GM19455 (cell line): Measurements from ENCODE around the gene SCEL.
"Not testable (repeated sequence)": the region's sequence is repeated elsewhere in the genome, so short reads cannot be mapped to it uniquely, and the experiment has no call there.

Experiments used
- ATAC-seq: cut with Tn5 transposase; IDR thresholded peaks from one replicate; pipeline ENCODE4 v1.9.1; 2021; ENCODE audit not compliant: unreplicated experiment

SCEL gene

GRCh38 chr13:77660016-77660415 lies 124.5 kb downstream of the SCEL start:
- not testable (repeated sequence) for ATAC-seq

- ATAC-seq = no peak
Observed at GRCh38 chr13:77660841-77661250, 125.3 kb downstream of the SCEL start.

- ATAC-seq = not testable (repeated sequence)
Observed at GRCh38 chr13:77662301-77662700, 126.8 kb downstream of the SCEL start.

- not testable (repeated sequence) for ATAC-seq
Observed at GRCh38 chr13:77662831-77663230, 127.3 kb downstream of the SCEL start.

- ATAC-seq = no peak
Observed at GRCh38 chr13:77674852-77675251, 139.3 kb downstream of the SCEL start.

GRCh38 chr13:77678691-77679235 lies 143.3 kb downstream of the SCEL start:
- no peak for ATAC-seq

GRCh38 chr13:77687799-77688198 lies 152.3 kb downstream of the SCEL start:
- ATAC-seq = no peak

- no peak for ATAC-seq
Observed at GRCh38 chr13:77691871-77692270, 156.4 kb downstream of the SCEL start.

GRCh38 chr13:77692746-77693448 lies 157.4 kb downstream of the SCEL start:
- ATAC-seq = no peak

- ATAC-seq = no peak
Observed at GRCh38 chr13:77693449-77693940, 158.0 kb downstream of the SCEL start.
